Astrocyte (in vitro differentiated cells and primary cell): Measurements from ENCODE around the gene AFAP1L2.

Experiments used
- EZH2 ChIP-seq: IDR thresholded peaks from 2 replicates; pipeline ENCODE4 v1.6.1; 2012; ENCODE audit warnings: mild to moderate bottlenecking, low read length, inconsistent platforms; ENCODE audit not compliant: insufficient read depth
- TF ChIP-seq, protein P1 (sequence below): IDR thresholded peaks from 2 replicates; pipeline ENCODE4 v1.5.1; 2011; ENCODE audit warnings: low read depth, mild to moderate bottlenecking, inconsistent platforms, low read length, moderate library complexity; ENCODE audit not compliant: insufficient read depth

DNA sequence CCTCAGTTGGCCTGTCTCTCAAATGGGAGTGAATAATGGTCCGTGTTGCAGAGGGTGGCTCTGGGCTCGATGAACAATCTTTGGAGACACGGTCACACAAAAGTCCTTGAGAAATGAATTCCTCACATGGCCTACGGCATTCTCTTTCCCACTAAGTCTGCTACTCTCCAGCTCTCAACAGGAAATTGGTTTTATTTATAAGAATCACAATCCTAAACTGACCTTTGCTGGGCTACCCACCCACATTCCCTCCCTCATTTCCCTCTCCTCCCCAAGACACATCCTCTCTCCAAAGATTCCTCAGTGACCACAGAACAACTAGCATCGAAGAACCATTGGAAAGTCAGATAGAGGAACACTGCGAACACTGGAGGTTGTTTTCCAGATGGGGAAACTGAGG, 4.7 kb downstream of the AFAP1L2 start:
- TF ChIP-seq, protein P1, sequence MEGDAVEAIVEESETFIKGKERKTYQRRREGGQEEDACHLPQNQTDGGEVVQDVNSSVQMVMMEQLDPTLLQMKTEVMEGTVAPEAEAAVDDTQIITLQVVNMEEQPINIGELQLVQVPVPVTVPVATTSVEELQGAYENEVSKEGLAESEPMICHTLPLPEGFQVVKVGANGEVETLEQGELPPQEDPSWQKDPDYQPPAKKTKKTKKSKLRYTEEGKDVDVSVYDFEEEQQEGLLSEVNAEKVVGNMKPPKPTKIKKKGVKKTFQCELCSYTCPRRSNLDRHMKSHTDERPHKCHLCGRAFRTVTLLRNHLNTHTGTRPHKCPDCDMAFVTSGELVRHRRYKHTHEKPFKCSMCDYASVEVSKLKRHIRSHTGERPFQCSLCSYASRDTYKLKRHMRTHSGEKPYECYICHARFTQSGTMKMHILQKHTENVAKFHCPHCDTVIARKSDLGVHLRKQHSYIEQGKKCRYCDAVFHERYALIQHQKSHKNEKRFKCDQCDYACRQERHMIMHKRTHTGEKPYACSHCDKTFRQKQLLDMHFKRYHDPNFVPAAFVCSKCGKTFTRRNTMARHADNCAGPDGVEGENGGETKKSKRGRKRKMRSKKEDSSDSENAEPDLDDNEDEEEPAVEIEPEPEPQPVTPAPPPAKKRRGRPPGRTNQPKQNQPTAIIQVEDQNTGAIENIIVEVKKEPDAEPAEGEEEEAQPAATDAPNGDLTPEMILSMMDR = no peak
- TF ChIP-seq EZH2 = no peak
